ENCODE measurements around the gene ARHGAP20. TPM values are rescaled to one million over a fixed set of nuclear protein-coding genes. Genes with fewer than 3 reads are reported as not detected.

ARHGAP20 gene
- total and polyA plus RNA-seq, 7 donors = 0.69 to 5.3 (median 2.2) TPM

DNA sequence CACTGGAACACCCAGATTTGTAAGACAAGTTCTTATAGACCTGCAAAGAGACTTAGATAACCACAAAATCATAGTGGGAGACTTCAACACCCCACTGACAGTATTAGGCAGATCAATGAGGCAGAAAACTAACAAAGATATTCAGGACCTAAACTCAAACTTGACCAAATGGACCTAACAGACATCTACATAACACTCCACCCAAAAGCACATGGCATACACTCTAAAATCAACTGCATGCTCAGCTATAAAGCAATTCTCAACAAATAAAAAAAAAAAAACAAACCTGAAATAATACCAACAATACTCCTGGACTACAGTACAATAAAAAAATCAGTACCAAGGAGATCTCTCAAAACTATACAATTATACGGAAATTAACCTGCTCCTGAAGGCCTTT is 167.5 kb downstream of the ARHGAP20 start:
- TF ChIP-seq POLR2AphosphoS5 (IDR thresholded peaks at IDR 0.05) (no peak), EP300 (IDR thresholded peaks at IDR 0.05) (no peak)
- H3K4me1 ChIP-seq = no peaks in the 10 kb centered on the region
- DNase-seq = no peak

GRCh38 chr11:110538154-110538553 is 174.1 kb downstream of the ARHGAP20 start:
- intact Hi-C loops (cut with DNase I) = no loop called here
- H3K27ac ChIP-seq = no peak overlapping the region
- H3K4me3 ChIP-seq = no peak overlapping the region
- H3K4me1 ChIP-seq = no peaks in the 10 kb centered on the region
- H3K9me3 ChIP-seq = no peaks in the 10 kb centered on the region
- H3K27me3 ChIP-seq = no peaks in the 10 kb centered on the region
- no peaks in the 10 kb centered on the region for H3K36me3 ChIP-seq
- TF ChIP-seq EP300 (IDR thresholded peaks at IDR 0.05) = no peak
- TF ChIP-seq, protein P1, sequence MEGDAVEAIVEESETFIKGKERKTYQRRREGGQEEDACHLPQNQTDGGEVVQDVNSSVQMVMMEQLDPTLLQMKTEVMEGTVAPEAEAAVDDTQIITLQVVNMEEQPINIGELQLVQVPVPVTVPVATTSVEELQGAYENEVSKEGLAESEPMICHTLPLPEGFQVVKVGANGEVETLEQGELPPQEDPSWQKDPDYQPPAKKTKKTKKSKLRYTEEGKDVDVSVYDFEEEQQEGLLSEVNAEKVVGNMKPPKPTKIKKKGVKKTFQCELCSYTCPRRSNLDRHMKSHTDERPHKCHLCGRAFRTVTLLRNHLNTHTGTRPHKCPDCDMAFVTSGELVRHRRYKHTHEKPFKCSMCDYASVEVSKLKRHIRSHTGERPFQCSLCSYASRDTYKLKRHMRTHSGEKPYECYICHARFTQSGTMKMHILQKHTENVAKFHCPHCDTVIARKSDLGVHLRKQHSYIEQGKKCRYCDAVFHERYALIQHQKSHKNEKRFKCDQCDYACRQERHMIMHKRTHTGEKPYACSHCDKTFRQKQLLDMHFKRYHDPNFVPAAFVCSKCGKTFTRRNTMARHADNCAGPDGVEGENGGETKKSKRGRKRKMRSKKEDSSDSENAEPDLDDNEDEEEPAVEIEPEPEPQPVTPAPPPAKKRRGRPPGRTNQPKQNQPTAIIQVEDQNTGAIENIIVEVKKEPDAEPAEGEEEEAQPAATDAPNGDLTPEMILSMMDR (IDR thresholded peaks at IDR 0.05) = no peak
- TF ChIP-seq POLR2AphosphoS5 (IDR thresholded peaks at IDR 0.05) = no peak
- no peak for TF ChIP-seq POLR2A (IDR thresholded peaks at IDR 0.05)
- DNase-seq = no peak

More for the DNA sequence above, 167.5 kb downstream of the ARHGAP20 start:
- intact Hi-C loops (cut with DNase I) = no loop called here
- Histone ChIP-seq H3K27me3 (no peaks in the 10 kb centered on the region), H3K27ac (no peak overlapping the region), H3K9me3 (no peaks in the 10 kb centered on the region), H3K36me3 (no peaks in the 10 kb centered on the region), H3K4me3 (no peak overlapping the region)
- 66 to 88% methylated on average over 1 of the region's 1 CpG for WGBS, 2 donors

DNA sequence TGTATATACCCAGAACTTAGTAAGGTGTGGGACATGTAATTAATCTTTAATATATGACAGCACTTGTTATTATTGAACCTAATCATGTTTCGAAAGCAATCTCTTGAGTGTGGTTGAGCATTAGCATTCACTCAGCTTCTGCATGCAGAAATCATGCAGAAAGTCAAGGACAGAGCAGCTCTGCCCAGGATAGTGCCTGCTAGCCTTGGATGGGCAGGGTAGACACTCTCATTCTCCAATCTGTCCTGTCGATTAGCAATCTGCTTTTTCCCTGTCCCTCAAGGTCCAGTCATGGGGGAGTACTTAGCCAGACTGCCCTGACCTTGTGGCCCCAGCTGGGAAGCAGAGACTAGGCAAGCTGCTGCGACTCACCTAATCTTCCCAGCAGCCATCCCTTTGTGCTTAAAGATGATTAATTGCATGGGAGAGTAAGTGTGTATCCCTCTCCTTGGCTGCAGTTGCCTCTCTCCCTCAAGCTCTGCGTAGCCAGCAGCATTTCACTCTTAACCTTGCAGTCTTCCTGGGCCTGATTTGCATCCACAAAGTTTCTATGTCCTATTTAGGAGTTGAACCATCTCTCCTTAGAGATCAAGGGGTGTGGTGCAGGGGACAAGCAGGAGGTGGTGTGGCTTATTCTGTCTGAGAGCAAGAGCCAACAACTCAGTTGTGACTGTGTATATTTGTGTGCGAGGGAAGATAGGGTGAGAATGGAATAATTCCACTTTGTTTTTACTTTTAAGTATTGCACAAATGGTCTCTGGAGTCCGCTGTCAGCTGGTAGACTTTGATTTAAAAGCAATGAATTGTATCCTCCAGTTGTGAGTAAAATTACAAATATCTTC is 181.1 kb downstream of the ARHGAP20 start:
- Histone ChIP-seq H3K9me3 (peaks cover 0 to 4% (median 0%) of the 10 kb centered on the region in 4 donors), H3K27me3 (no peaks in the 10 kb centered on the region), H3K4me3 (no peak overlapping the region), H3K27ac (no peak overlapping the region), H3K36me3 (no peaks in the 10 kb centered on the region), H3K4me1 (no peaks in the 10 kb centered on the region)
- no peak for DNase-seq
- no peak for TF ChIP-seq POLR2A (IDR thresholded peaks at IDR 0.05)
- TF ChIP-seq POLR2AphosphoS5 (IDR thresholded peaks at IDR 0.05) = no peak
- no peak for TF ChIP-seq EP300 (IDR thresholded peaks at IDR 0.05)
- TF ChIP-seq, protein P1 (IDR thresholded peaks at IDR 0.05) = no peak
- intact Hi-C loops (cut with DNase I) = no loop called here
- WGBS, 2 donors = 79 to 84% methylated on average over 6 of the region's 6 CpGs

DNA sequence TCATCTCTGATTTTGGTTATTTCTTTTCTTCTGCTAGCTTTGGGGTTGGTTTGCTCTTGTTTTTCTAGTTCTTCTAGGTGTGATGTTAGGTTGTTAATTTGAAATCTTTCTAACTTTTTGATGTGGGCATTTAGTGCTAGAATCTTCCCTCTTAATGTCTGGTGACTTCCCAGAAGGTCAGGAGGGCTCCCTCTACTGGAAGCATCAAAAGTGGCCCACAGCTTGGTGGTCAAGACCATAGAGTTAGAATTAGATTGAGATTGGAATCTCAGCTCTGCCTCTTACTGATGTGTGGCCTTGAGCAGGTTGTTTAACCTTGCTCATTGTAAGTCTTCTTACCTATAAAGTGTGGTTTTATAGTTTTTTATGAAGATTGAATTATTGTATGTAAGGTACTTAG is 183.2 kb downstream of the ARHGAP20 start:
- no peaks in the 10 kb centered on the region for H3K36me3 ChIP-seq
- no peak overlapping the region for H3K4me3 ChIP-seq
- no peaks in the 10 kb centered on the region for H3K4me1 ChIP-seq
- intact Hi-C loops (cut with DNase I) = no loop called here
- no peak overlapping the region for H3K27ac ChIP-seq
- no peaks in the 10 kb centered on the region for H3K27me3 ChIP-seq
- peaks cover 0 to 4% (median 0%) of the 10 kb centered on the region in 4 donors for H3K9me3 ChIP-seq
- TF ChIP-seq POLR2AphosphoS5 (IDR thresholded peaks at IDR 0.05) = no peak
- TF ChIP-seq POLR2A (IDR thresholded peaks at IDR 0.05) = no peak
- TF ChIP-seq, protein P1 (IDR thresholded peaks at IDR 0.05) = no peak
- TF ChIP-seq EP300 (IDR thresholded peaks at IDR 0.05) = no peak
- no peak for DNase-seq

DNA sequence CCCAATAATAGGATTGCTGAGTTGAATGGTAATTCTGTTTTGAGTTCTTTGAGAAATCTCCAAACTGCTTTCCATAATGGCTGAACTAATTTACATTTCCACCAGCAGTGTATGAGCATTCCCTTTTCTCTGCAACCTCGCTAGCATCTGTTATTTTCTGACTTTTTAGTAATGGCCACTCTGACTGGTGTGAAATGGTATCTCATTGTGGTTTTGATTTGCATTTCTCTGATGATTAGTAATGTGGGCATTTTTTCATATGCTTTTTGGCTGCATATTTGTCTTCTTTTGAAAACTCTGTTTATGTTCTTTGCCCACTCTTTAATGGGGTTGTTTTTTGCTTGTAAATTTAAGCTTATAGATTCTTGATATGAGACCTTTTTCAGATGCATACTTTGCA is 185.1 kb downstream of the ARHGAP20 start:
- no peak for DNase-seq
- no peak for TF ChIP-seq POLR2AphosphoS5 (IDR thresholded peaks at IDR 0.05)
- no peak for TF ChIP-seq EP300 (IDR thresholded peaks at IDR 0.05)
- TF ChIP-seq POLR2A (IDR thresholded peaks at IDR 0.05) = no peak
- TF ChIP-seq, protein P1 (IDR thresholded peaks at IDR 0.05) = no peak
- WGBS, 2 donors = 92 to 98% methylated on average over 1 of the region's 1 CpG
- intact Hi-C loops (cut with DNase I) = no loop called here
- Histone ChIP-seq H3K27me3 (no peaks in the 10 kb centered on the region), H3K4me1 (no peaks in the 10 kb centered on the region), H3K27ac (no peak overlapping the region), H3K36me3 (no peaks in the 10 kb centered on the region), H3K4me3 (no peak overlapping the region), H3K9me3 (peaks cover 0 to 4% (median 0%) of the 10 kb centered on the region in 4 donors)

Measured in sigmoid colon (tissue), 7 donors.